Caco-2 (cell line): ENCODE data around the gene NOTCH2. TPM values are rescaled to one million over a fixed set of nuclear protein-coding genes. Genes with fewer than 3 reads are reported as not detected.

ENCODE experiments used
- BruUV-seq: library from RNA; stranded (reverse); fragments of 400-500 nt; replicated peaks from 2 replicates; lab custom pipeline; 2021; lab: Mats Ljungman, UMichigan
- CTCF ChIA-PET: fragments of 300-600 bp; sonication (Branson Sonifier 250); formaldehyde crosslinking; loops from one replicate; lab custom pipeline; 2022; ENCODE audit warnings: antibody characterized with exemption; lab: Charles Lee
- POLR2A ChIA-PET: fragments of 300-600 bp; sonication (Branson Sonifier 250); formaldehyde crosslinking; loops from one replicate; lab custom pipeline; 2022; ENCODE audit warnings: antibody characterized with exemption; lab: Charles Lee
- DNase-seq, 2 experiments: peaks; one replicate each; pipeline versions ENCODE4 v3.0.0 to v3.0.0-alpha.2; 2020 to 2022
- H3K27me3 ChIP-seq: replicated peaks from 2 replicates; pipeline ENCODE4 v1.6.0; 2011; ENCODE audit warnings: low read length; ENCODE audit not compliant: control insufficient read depth, insufficient read depth
- H3K36me3 ChIP-seq: 2 replicates; pipeline ENCODE4 v1.5.1; 2011; ENCODE audit warnings: low read length; ENCODE audit not compliant: control insufficient read depth, insufficient read depth
- H3K4me1 ChIP-seq: fragments of 250-450 bp; sonication (Bioruptor Pico); 2 replicates; pipeline ENCODE4 v1.5.1; 2020; ENCODE audit warnings: mild to moderate bottlenecking
- H3K4me3 ChIP-seq: 2 replicates; pipeline ENCODE4 v1.5.1; 2011; ENCODE audit warnings: low read depth, mild to moderate bottlenecking, control low read depth, low read length
- H3K9me3 ChIP-seq: fragments of 250-450 bp; sonication (Bioruptor Pico); 2 replicates; pipeline ENCODE4 v1.5.1; 2020; ENCODE audit warnings: mild to moderate bottlenecking, moderate library complexity
- H3K27ac Mint-ChIP-seq: one replicate; pipeline ENCODE4 v1.8.0; 2022; ENCODE audit warnings: mixed read lengths; ENCODE audit not compliant: unreplicated experiment
- H3K27me3 Mint-ChIP-seq: one replicate; pipeline ENCODE4 v1.8.0; 2022; ENCODE audit warnings: mixed read lengths; ENCODE audit not compliant: insufficient read depth, unreplicated experiment
- H3K36me3 Mint-ChIP-seq: one replicate; pipeline ENCODE4 v1.8.0; 2022; ENCODE audit warnings: mild to moderate bottlenecking, mixed read lengths; ENCODE audit not compliant: insufficient read depth, unreplicated experiment
- H3K4me1 Mint-ChIP-seq: one replicate; pipeline ENCODE4 v1.8.0; 2022; ENCODE audit warnings: low read depth, mixed read lengths; ENCODE audit not compliant: unreplicated experiment
- H3K4me3 Mint-ChIP-seq: one replicate; pipeline ENCODE4 v1.8.0; 2022; ENCODE audit warnings: mild to moderate bottlenecking, moderate library complexity, mixed read lengths; ENCODE audit not compliant: unreplicated experiment
- H3K9me3 Mint-ChIP-seq: one replicate; pipeline ENCODE4 v1.8.0; 2022; ENCODE audit warnings: mixed read lengths; ENCODE audit not compliant: unreplicated experiment
- intact Hi-C: fragments of 100-400 bp; cut with micrococcal nuclease; formaldehyde crosslinking; loops from one replicate; pipeline ENCODE4 v1.10.0; 2022; ENCODE audit not compliant: unreplicated experiment
- total RNA-seq: library from RNA; stranded (reverse); gene quantifications from 2 replicates; pipeline ENCODE4 v1.2.3, GENCODE V29; 2022
- TF ChIP-seq, protein P1 (sequence below), 2 experiments: fragments of 200-600 bp in 1 of 2; IDR thresholded peaks; 1 replicate in 1 of 2; 2 replicates in 1 of 2; pipeline versions ENCODE4 v1.5.1 to v1.8.0; 2011 to 2022; ENCODE audit warnings: antibody characterized with exemption in 1 of 2, control low read depth in 1 of 2, inconsistent platforms in 1 of 2, low read depth in 1 of 2, low read length in 1 of 2, mild to moderate bottlenecking in 1 of 2, moderate library complexity in 1 of 2; ENCODE audit not compliant: insufficient read depth in 1 of 2, severe bottlenecking in 1 of 2, unreplicated experiment in 1 of 2

NOTCH2 gene
- total RNA-seq, 1 experiment from 2014 or later = 41.1 TPM

DNA sequence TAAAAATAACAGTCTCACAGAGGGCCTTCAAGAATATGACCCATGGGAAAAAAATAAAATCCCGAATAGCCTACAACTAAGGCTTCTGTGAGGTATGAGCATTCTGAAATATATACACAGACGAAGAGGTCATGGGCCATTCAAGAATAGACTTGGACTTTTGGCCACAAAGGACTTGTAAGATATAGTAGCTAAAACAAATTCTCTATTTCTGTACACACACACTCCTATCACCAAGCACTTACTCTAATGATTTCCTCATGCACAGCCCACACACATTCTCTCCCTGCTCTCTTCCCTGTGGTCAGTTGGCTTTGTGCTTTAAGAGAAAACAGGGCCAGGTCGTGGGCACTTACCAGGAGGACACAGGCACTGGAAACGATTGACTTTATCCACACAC, 103.4 kb downstream of the NOTCH2 start:
- H3K9me3 Mint-ChIP-seq = no peaks in the 10 kb centered on the region
- POLR2A ChIA-PET = no interaction called here

DNA sequence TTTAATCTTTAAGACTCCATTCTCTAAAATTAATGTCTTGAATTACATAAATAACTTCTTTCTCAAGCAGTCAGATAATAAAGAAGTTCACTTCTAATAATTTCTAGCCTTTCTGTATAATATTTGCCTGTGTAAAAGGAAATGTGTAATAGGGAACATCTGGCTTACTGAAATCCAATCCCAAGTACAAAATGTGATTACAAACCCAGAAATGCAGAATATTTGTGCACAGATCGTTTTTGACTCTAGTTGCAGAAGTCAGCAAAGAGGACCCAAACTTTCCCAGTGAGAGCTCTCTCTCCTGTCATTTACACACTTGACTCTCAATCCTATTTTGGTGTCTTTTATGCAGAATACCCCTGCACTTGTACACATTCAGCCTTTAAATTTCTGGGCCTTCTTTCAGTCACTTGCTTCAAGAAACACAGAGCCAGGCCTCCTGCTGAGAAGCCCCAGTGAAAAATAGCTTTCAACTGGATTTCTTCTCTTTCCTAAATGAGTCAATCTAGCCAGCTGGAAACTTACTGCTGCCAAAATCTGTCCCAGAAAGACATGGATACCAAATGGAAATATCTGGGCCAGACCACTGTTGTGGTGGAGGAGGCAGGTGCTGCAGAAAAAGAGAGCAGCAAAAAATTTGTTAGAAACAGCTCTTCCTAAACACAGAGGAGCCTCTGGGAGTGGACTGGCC, 104.6 kb downstream of the NOTCH2 start:
- Histone ChIP-seq H3K9me3 (no peaks in the 10 kb centered on the region), H3K4me1 (no peaks in the 10 kb centered on the region), H3K27me3 (no peaks in the 10 kb centered on the region), H3K4me3 (no peak overlapping the region), H3K36me3 (no peaks in the 10 kb centered on the region)
- intact Hi-C loops = loop anchor here (10.0 kb wide), 1 partner anchor 160 kb away; no protein-coding TSS in a partner anchor
- no peak overlapping the region for H3K4me3 Mint-ChIP-seq
- no peaks in the 10 kb centered on the region for H3K27me3 Mint-ChIP-seq
- no peak overlapping the region for H3K27ac Mint-ChIP-seq
- no TSS peak for BruUV-seq
- DNase-seq = no peak
- ChIA-PET CTCF (no interaction called here), POLR2A (no interaction called here)
- H3K9me3 Mint-ChIP-seq = no peaks in the 10 kb centered on the region
- TF ChIP-seq, protein P1, sequence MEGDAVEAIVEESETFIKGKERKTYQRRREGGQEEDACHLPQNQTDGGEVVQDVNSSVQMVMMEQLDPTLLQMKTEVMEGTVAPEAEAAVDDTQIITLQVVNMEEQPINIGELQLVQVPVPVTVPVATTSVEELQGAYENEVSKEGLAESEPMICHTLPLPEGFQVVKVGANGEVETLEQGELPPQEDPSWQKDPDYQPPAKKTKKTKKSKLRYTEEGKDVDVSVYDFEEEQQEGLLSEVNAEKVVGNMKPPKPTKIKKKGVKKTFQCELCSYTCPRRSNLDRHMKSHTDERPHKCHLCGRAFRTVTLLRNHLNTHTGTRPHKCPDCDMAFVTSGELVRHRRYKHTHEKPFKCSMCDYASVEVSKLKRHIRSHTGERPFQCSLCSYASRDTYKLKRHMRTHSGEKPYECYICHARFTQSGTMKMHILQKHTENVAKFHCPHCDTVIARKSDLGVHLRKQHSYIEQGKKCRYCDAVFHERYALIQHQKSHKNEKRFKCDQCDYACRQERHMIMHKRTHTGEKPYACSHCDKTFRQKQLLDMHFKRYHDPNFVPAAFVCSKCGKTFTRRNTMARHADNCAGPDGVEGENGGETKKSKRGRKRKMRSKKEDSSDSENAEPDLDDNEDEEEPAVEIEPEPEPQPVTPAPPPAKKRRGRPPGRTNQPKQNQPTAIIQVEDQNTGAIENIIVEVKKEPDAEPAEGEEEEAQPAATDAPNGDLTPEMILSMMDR (IDR thresholded peaks at IDR 0.05; ENCODE audit: insufficient read depth in 1 of 2, low read depth in 1 of 2, low read length in 1 of 2, severe bottlenecking in 1 of 2, unreplicated experiment in 1 of 2) = no peak
- H3K4me1 Mint-ChIP-seq = peaks cover 9% of the 10 kb centered on the region
- H3K36me3 Mint-ChIP-seq = peaks cover 17% of the 10 kb centered on the region

More for the DNA sequence above, 103.4 kb downstream of the NOTCH2 start:
- H3K27me3 ChIP-seq = no peaks in the 10 kb centered on the region
- Mint-ChIP-seq H3K4me1 (peaks cover 9% of the 10 kb centered on the region), H3K4me3 (no peak overlapping the region), H3K36me3 (peaks cover 17% of the 10 kb centered on the region), H3K27ac (no peak overlapping the region), H3K27me3 (no peaks in the 10 kb centered on the region)
- CTCF ChIA-PET = no interaction called here
- intact Hi-C loops = loop anchor here (10.0 kb wide), 1 partner anchor 161 kb away; no protein-coding TSS in a partner anchor
- no peak overlapping the region for H3K4me3 ChIP-seq
- no TSS peak for BruUV-seq
- TF ChIP-seq, protein P1 (IDR thresholded peaks at IDR 0.05; ENCODE audit: insufficient read depth in 1 of 2, low read depth in 1 of 2, low read length in 1 of 2, severe bottlenecking in 1 of 2, unreplicated experiment in 1 of 2) = no peak
- no peaks in the 10 kb centered on the region for H3K4me1 ChIP-seq
- no peaks in the 10 kb centered on the region for H3K9me3 ChIP-seq
- H3K36me3 ChIP-seq = no peaks in the 10 kb centered on the region
- no peak for DNase-seq

DNA sequence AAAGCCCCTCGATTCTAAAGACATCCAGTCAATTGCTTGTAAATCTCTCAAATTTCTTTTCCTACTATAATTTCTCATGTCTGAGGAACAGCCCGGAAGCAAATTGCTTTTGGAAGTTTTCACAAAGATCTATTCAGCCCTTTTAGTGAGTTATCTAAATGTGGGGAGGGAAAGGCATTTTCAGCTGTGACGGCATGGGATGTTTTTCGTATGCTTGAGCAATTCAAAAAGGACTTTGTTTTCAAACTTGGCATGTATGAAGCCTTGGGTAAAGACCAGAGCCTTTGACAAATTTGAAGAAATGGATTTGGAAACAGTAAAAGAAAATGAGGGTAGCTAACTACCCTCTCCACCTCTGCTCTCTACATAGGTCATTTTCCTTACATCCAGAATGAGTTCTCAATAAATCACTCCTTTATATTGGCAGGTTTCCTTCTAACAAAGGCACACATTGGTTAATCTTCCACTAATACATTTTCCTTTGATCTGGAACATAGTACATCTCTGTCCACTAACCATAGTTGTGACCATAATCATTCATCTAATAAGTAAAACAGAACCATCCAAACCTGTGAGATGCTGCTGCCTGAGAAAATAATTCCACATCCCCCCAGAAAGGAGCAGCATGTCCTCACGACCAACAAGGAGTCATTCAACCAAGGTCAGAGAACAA, 107.0 kb downstream of the NOTCH2 start:
- H3K9me3 Mint-ChIP-seq = no peaks in the 10 kb centered on the region
- intact Hi-C loops = loop anchor here (10.0 kb wide), 1 partner anchor 158 kb away; no protein-coding TSS in a partner anchor
- Histone ChIP-seq H3K36me3 (no peaks in the 10 kb centered on the region), H3K9me3 (no peaks in the 10 kb centered on the region), H3K4me1 (no peaks in the 10 kb centered on the region), H3K27me3 (no peaks in the 10 kb centered on the region), H3K4me3 (no peak overlapping the region)
- peaks cover 12% of the 10 kb centered on the region for H3K36me3 Mint-ChIP-seq
- no peak overlapping the region for H3K27ac Mint-ChIP-seq
- TF ChIP-seq, protein P1 (IDR thresholded peaks at IDR 0.05; ENCODE audit: insufficient read depth in 1 of 2, low read depth in 1 of 2, low read length in 1 of 2, severe bottlenecking in 1 of 2, unreplicated experiment in 1 of 2) = no peak
- ChIA-PET CTCF (no interaction called here), POLR2A (no interaction called here)
- no peak overlapping the region for H3K4me3 Mint-ChIP-seq
- no peaks in the 10 kb centered on the region for H3K4me1 Mint-ChIP-seq
- BruUV-seq = no TSS peak
- DNase-seq = no peak
- no peaks in the 10 kb centered on the region for H3K27me3 Mint-ChIP-seq
